ENCODE results near the gene ACTR3C.
"Not testable (repeated sequence)": the region's sequence is repeated elsewhere in the genome, so short reads cannot be mapped to it uniquely, and the experiment has no call there.

ACTR3C gene

DNA sequence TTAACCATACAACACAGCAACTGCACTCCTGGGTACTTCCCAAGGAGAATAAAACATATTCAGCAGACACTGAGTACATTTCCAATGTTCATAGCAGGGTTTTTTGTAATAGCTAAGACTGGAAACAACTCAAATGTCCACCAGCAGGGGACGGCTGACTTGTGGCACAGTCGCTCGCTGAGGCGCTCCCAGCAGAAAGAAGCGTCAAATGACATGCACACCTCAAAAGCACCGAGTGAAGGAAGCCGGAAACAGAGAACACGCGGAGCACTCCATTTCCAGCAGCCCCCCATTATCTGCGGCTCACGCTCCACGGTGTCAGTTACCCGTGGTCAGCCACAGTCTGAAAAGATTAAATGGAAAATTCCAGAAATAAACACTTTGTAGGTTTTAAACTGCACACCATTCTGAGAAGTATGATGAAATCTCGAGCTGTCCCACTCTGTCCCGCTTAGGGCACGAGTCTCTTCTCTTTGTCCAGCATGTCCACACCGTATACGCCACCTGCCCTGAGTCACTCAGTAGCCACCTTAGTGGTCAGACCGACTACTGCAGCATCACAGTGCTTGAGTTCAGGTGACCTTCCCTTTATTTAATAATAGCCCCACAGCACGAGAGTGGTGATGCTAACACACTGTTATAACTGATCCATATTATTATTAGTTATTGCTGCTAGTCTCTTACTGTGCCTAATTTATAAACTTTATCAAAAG is 56.2 kb downstream of the ACTR3C start:
- not testable (repeated sequence) for H2AK5ac ChIP-seq (ENCODE audit: low read length); H3K27ac ChIP-seq (ENCODE audit: low read depth, low read length); H3K18ac ChIP-seq (ENCODE audit: low read length); H3K79me1 ChIP-seq (ENCODE audit: low read length); H3K79me2 ChIP-seq (ENCODE audit: control insufficient read depth, insufficient read depth, low read length); H2BK5ac ChIP-seq (ENCODE audit: low read length); H4K5ac ChIP-seq (ENCODE audit: low read length); H3K4me3 ChIP-seq (ENCODE audit: low read length); H2BK15ac ChIP-seq (replicated peaks; ENCODE audit: low read depth); H3K56ac ChIP-seq (ENCODE audit: low read length); H3K23ac ChIP-seq (ENCODE audit: low read length); H4K8ac ChIP-seq (ENCODE audit: low read depth, low read length); H3K4me2 ChIP-seq (ENCODE audit: low read length); H3K9ac ChIP-seq (ENCODE audit: low read length); DNase-seq; H3K27me3 ChIP-seq (ENCODE audit: insufficient read depth, low read length, poor library complexity); H3K36me3 ChIP-seq (ENCODE audit: control insufficient read depth, insufficient read depth, low read length); H3K4ac ChIP-seq (ENCODE audit: low read depth, low read length); H3K4me1 ChIP-seq (ENCODE audit: control insufficient read depth, low read depth, low read length); H2BK120ac ChIP-seq (ENCODE audit: low read depth, low read length)
- no CpG with 5 or more reads among the region's 20 CpGs for WGBS (ENCODE audit: extremely low coverage, insufficient coverage, low lambda C conversion rate)

DNA sequence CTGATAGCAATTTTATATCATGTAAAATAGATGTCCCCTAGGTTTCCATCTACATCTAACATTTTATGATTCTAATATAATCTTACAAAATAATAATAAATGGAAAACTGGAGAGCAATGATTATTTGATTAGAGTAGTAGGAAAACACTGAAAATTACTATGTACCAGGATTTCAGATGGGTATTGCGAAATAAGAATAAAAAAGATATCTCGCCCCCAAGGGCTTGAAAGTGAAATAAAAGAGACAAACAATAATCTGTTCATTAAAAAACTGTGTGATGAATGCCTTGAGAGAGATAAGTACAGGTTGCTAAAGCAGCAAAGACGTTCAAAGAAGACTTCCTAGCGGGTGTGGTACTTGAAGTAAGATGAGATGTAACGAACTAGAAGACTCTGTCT is 60.7 kb downstream of the ACTR3C start:
- H3K4ac ChIP-seq (ENCODE audit: low read depth, low read length); H3K23ac ChIP-seq (ENCODE audit: low read length); H2BK15ac ChIP-seq (replicated peaks; ENCODE audit: low read depth); DNase-seq; H3K56ac ChIP-seq (ENCODE audit: low read length); H3K27me3 ChIP-seq (ENCODE audit: insufficient read depth, low read length, poor library complexity); H3K4me3 ChIP-seq (ENCODE audit: low read length); H3K4me1 ChIP-seq (ENCODE audit: control insufficient read depth, low read depth, low read length); H4K8ac ChIP-seq (ENCODE audit: low read depth, low read length); H3K79me1 ChIP-seq (ENCODE audit: low read length); H4K5ac ChIP-seq (ENCODE audit: low read length); H3K79me2 ChIP-seq (ENCODE audit: control insufficient read depth, insufficient read depth, low read length); H2BK5ac ChIP-seq (ENCODE audit: low read length); H3K27ac ChIP-seq (ENCODE audit: low read depth, low read length); H3K4me2 ChIP-seq (ENCODE audit: low read length); H2AK5ac ChIP-seq (ENCODE audit: low read length); H2BK120ac ChIP-seq (ENCODE audit: low read depth, low read length); H3K9ac ChIP-seq (ENCODE audit: low read length); H3K36me3 ChIP-seq (ENCODE audit: control insufficient read depth, insufficient read depth, low read length); H3K18ac ChIP-seq (ENCODE audit: low read length): not testable (repeated sequence)
- WGBS (ENCODE audit: extremely low coverage, insufficient coverage, low lambda C conversion rate) = no CpG with 5 or more reads among the region's 5 CpGs

DNA sequence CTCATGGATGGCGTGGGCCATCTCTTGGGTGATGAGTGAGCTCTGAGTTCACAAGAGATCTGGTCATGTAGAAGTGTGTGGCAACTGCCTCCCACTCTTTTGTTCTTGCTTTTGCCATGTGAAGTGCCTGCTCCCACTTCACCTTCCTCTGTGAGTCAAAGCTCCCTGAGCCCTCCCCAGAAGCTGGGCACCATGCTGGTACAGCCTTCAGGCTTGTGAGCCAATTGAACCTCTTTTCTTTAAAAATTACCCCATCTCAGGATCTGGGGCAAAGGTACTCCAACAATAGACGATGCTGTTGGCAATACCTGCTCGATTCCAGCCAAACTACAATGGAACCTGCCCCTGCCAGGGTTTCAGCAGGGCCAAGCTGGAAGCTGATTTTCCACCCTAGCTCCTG is 75.6 kb downstream of the ACTR3C start:
- DNase-seq; H3K36me3 ChIP-seq (ENCODE audit: control insufficient read depth, insufficient read depth, low read length); H3K18ac ChIP-seq (ENCODE audit: low read length); H3K79me2 ChIP-seq (ENCODE audit: control insufficient read depth, insufficient read depth, low read length); H3K4me2 ChIP-seq (ENCODE audit: low read length); H4K8ac ChIP-seq (ENCODE audit: low read depth, low read length); H3K56ac ChIP-seq (ENCODE audit: low read length); H2AK5ac ChIP-seq (ENCODE audit: low read length); H3K79me1 ChIP-seq (ENCODE audit: low read length); H4K5ac ChIP-seq (ENCODE audit: low read length); H2BK15ac ChIP-seq (replicated peaks; ENCODE audit: low read depth); H3K4ac ChIP-seq (ENCODE audit: low read depth, low read length); H2BK5ac ChIP-seq (ENCODE audit: low read length); H2BK120ac ChIP-seq (ENCODE audit: low read depth, low read length); H3K27me3 ChIP-seq (ENCODE audit: insufficient read depth, low read length, poor library complexity); H3K23ac ChIP-seq (ENCODE audit: low read length); H3K27ac ChIP-seq (ENCODE audit: low read depth, low read length); H3K4me3 ChIP-seq (ENCODE audit: low read length); H3K4me1 ChIP-seq (ENCODE audit: control insufficient read depth, low read depth, low read length); H3K9ac ChIP-seq (ENCODE audit: low read length): not testable (repeated sequence)
- WGBS (ENCODE audit: extremely low coverage, insufficient coverage, low lambda C conversion rate) = no CpG with 5 or more reads among the region's 3 CpGs

DNA sequence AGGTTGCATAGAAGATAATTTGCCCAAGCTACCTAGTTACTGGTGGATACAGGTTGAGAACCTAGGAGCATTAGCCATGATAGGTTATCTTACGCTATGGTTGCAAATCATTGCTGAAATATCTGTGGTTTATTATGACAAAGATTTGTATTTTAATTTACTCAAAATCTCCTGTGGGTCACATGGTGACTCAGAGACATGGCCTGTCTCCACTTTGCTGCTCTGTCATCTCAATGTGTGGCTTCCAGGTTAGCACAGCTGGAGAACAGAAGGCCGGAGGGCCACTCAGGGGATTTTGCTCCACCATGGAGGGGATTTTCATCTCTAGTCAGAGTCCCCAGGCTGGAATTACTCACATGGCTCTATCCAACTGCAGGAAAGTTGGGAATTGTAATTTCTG is 78.1 kb downstream of the ACTR3C start:
- not testable (repeated sequence) for H3K4me3 ChIP-seq (ENCODE audit: low read length); H2BK15ac ChIP-seq (replicated peaks; ENCODE audit: low read depth); H3K79me1 ChIP-seq (ENCODE audit: low read length); H4K5ac ChIP-seq (ENCODE audit: low read length); H2BK5ac ChIP-seq (ENCODE audit: low read length); H2AK5ac ChIP-seq (ENCODE audit: low read length); H3K18ac ChIP-seq (ENCODE audit: low read length); H4K8ac ChIP-seq (ENCODE audit: low read depth, low read length); H3K4me2 ChIP-seq (ENCODE audit: low read length); H3K4ac ChIP-seq (ENCODE audit: low read depth, low read length); H3K27ac ChIP-seq (ENCODE audit: low read depth, low read length); H2BK120ac ChIP-seq (ENCODE audit: low read depth, low read length); H3K27me3 ChIP-seq (ENCODE audit: insufficient read depth, low read length, poor library complexity); H3K56ac ChIP-seq (ENCODE audit: low read length); H3K36me3 ChIP-seq (ENCODE audit: control insufficient read depth, insufficient read depth, low read length); DNase-seq; H3K4me1 ChIP-seq (ENCODE audit: control insufficient read depth, low read depth, low read length); H3K79me2 ChIP-seq (ENCODE audit: control insufficient read depth, insufficient read depth, low read length); H3K9ac ChIP-seq (ENCODE audit: low read length); H3K23ac ChIP-seq (ENCODE audit: low read length)
- no CpG with 5 or more reads among the region's 2 CpGs for WGBS (ENCODE audit: extremely low coverage, insufficient coverage, low lambda C conversion rate)

DNA sequence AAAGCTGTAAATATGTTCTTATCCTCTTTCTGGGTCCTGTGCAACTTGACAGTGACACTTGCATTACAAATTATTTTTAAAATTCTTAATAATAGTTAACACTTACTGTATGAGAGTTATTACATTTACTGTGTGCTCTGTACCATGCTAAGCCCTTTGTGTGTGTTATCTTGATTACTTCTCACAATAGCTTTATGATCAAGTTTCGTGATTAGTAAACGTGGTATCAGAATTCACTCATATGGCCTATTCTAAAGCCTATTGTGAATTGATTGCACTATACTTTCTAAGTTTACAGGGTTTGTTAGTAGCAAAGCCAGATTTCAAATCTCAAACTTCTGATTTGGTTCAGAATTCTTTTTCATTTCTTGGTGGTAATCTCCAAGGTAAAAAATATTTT is 80.4 kb downstream of the ACTR3C start:
- H3K4me3 ChIP-seq (ENCODE audit: low read length); H2BK120ac ChIP-seq (ENCODE audit: low read depth, low read length); H3K79me1 ChIP-seq (ENCODE audit: low read length); H3K27me3 ChIP-seq (ENCODE audit: insufficient read depth, low read length, poor library complexity); H2BK5ac ChIP-seq (ENCODE audit: low read length); H3K36me3 ChIP-seq (ENCODE audit: control insufficient read depth, insufficient read depth, low read length); H3K27ac ChIP-seq (ENCODE audit: low read depth, low read length); H3K4me1 ChIP-seq (ENCODE audit: control insufficient read depth, low read depth, low read length); H2AK5ac ChIP-seq (ENCODE audit: low read length); H3K79me2 ChIP-seq (ENCODE audit: control insufficient read depth, insufficient read depth, low read length); H3K56ac ChIP-seq (ENCODE audit: low read length); H2BK15ac ChIP-seq (replicated peaks; ENCODE audit: low read depth); H3K4me2 ChIP-seq (ENCODE audit: low read length); H4K8ac ChIP-seq (ENCODE audit: low read depth, low read length); H3K4ac ChIP-seq (ENCODE audit: low read depth, low read length); H4K5ac ChIP-seq (ENCODE audit: low read length); H3K23ac ChIP-seq (ENCODE audit: low read length); H3K9ac ChIP-seq (ENCODE audit: low read length); H3K18ac ChIP-seq (ENCODE audit: low read length); DNase-seq: not testable (repeated sequence)
- no CpG with 5 or more reads among the region's 2 CpGs for WGBS (ENCODE audit: extremely low coverage, insufficient coverage, low lambda C conversion rate)

DNA sequence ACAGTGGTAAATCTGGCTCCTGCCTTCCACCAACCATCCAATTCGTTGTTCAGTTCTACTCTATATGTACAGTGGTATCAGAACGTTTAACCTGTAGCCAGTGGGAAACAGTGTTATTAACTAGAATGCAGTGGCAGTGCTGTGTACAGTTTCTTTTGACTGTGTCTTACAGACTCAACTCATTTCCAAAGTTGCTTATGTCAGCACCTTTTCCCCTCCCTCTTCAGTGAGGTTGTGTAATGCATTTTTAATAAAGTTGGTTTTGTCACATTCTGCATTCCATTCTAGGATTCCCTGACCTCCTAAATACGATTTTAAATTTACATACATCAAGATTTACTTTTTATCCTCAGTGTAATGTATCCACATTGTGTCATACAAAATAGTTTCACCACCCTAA is 97.9 kb downstream of the ACTR3C start:
- H3K4me2 ChIP-seq (ENCODE audit: low read length); H3K4me1 ChIP-seq (ENCODE audit: control insufficient read depth, low read depth, low read length); H3K9ac ChIP-seq (ENCODE audit: low read length); H3K4me3 ChIP-seq (ENCODE audit: low read length); H3K27ac ChIP-seq (ENCODE audit: low read depth, low read length); DNase-seq; H4K5ac ChIP-seq (ENCODE audit: low read length); H2BK120ac ChIP-seq (ENCODE audit: low read depth, low read length); H2BK15ac ChIP-seq (replicated peaks; ENCODE audit: low read depth); H3K23ac ChIP-seq (ENCODE audit: low read length); H2BK5ac ChIP-seq (ENCODE audit: low read length); H3K79me1 ChIP-seq (ENCODE audit: low read length); H3K56ac ChIP-seq (ENCODE audit: low read length); H2AK5ac ChIP-seq (ENCODE audit: low read length); H3K4ac ChIP-seq (ENCODE audit: low read depth, low read length); H3K79me2 ChIP-seq (ENCODE audit: control insufficient read depth, insufficient read depth, low read length); H4K8ac ChIP-seq (ENCODE audit: low read depth, low read length); H3K18ac ChIP-seq (ENCODE audit: low read length); H3K27me3 ChIP-seq (ENCODE audit: insufficient read depth, low read length, poor library complexity); H3K36me3 ChIP-seq (ENCODE audit: control insufficient read depth, insufficient read depth, low read length): not testable (repeated sequence)
- WGBS (ENCODE audit: extremely low coverage, insufficient coverage, low lambda C conversion rate) = no CpG with 5 or more reads among the region's 3 CpGs

Data from mesendoderm (in vitro differentiated cells).